ENCODE data around the gene PFKFB3.
"Not testable (repeated sequence)": the region's sequence is repeated elsewhere in the genome, so short reads cannot be mapped to it uniquely, and the experiment has no call there.

Gene PFKFB3

GRCh38 chr10:6177880-6178281, 24.9 kb upstream of the PFKFB3 start:
- no peak for DNase-seq (ENCODE audit: low spot score)

GRCh38 chr10:6178581-6178980, 24.2 kb upstream of the PFKFB3 start:
- no peak for DNase-seq (ENCODE audit: low spot score)

GRCh38 chr10:6179078-6179477, 23.7 kb upstream of the PFKFB3 start:
- no peak for DNase-seq (ENCODE audit: low spot score)

GRCh38 chr10:6180480-6181110, 22.1 kb upstream of the PFKFB3 start:
- no peak for DNase-seq (ENCODE audit: low spot score)

GRCh38 chr10:6181249-6181648, 21.5 kb upstream of the PFKFB3 start:
- DNase-seq (ENCODE audit: low spot score): no peak

- DNase-seq (ENCODE audit: low spot score): no peak
These were observed 20.2 kb upstream of the PFKFB3 start for GRCh38 chr10:6182454-6183098.

- DNase-seq (ENCODE audit: low spot score): no peak
These were observed 17.6 kb upstream of the PFKFB3 start for GRCh38 chr10:6185039-6185716.

- no peak for DNase-seq (ENCODE audit: low spot score)
These were observed 15.9 kb upstream of the PFKFB3 start for GRCh38 chr10:6186894-6187256.

- DNase-seq (ENCODE audit: low spot score): no peak
These were observed 15.5 kb upstream of the PFKFB3 start for GRCh38 chr10:6187278-6187677.

- DNase-seq (ENCODE audit: low spot score): not testable (repeated sequence)
These were observed 12.7 kb upstream of the PFKFB3 start for GRCh38 chr10:6190033-6190432.

- no peak for DNase-seq (ENCODE audit: low spot score)
These were observed 11.6 kb upstream of the PFKFB3 start for GRCh38 chr10:6191147-6191546.

GRCh38 chr10:6191569-6191968, 11.2 kb upstream of the PFKFB3 start:
- DNase-seq (ENCODE audit: low spot score): no peak

GRCh38 chr10:6193342-6193741, 9.4 kb upstream of the PFKFB3 start:
- not testable (repeated sequence) for DNase-seq (ENCODE audit: low spot score)

- no peak for DNase-seq (ENCODE audit: low spot score)
These were observed 8.4 kb upstream of the PFKFB3 start for GRCh38 chr10:6194311-6194710.

- DNase-seq (ENCODE audit: low spot score): no peak
These were observed 7.4 kb upstream of the PFKFB3 start for GRCh38 chr10:6195376-6195775.

GRCh38 chr10:6195846-6196245, 6.9 kb upstream of the PFKFB3 start:
- DNase-seq (ENCODE audit: low spot score): no peak

GRCh38 chr10:6196524-6196923, 6.2 kb upstream of the PFKFB3 start:
- not testable (repeated sequence) for DNase-seq (ENCODE audit: low spot score)

GRCh38 chr10:6197321-6197720, 5.4 kb upstream of the PFKFB3 start:
- no peak for DNase-seq (ENCODE audit: low spot score)

- no peak for DNase-seq (ENCODE audit: low spot score)
These were observed 4.6 kb upstream of the PFKFB3 start for GRCh38 chr10:6198171-6198570.

GRCh38 chr10:6199131-6199733, 3.5 kb upstream of the PFKFB3 start:
- no peak for DNase-seq (ENCODE audit: low spot score)

GRCh38 chr10:6200440-6200733, 2.3 kb upstream of the PFKFB3 start:
- no peak for DNase-seq (ENCODE audit: low spot score)

- DNase-seq (ENCODE audit: low spot score): peak; percentile 69
These were observed 1.8 kb upstream of the PFKFB3 start for GRCh38 chr10:6200734-6201515.

Data from SK-N-DZ (cell line).